HEK293T (cell line): ENCODE data around the gene CD33.
"Not testable (repeated sequence)": the region's sequence is repeated elsewhere in the genome, so short reads cannot be mapped to it uniquely, and the experiment has no call there.

Experiments
- CTCF ChIA-PET: fragments of 350-600 bp; formaldehyde crosslinking; extraction: SDS; loops from one replicate; lab custom pipeline; 2021; ENCODE audit warnings: antibody characterized with exemption, inconsistent platforms; lab: Yijun Ruan, JAX
- POLR2A ChIA-PET: fragments of 350-600 bp; formaldehyde crosslinking; extraction: SDS; loops from one replicate; lab custom pipeline; 2020; ENCODE audit warnings: antibody characterized with exemption, inconsistent platforms; lab: Yijun Ruan, JAX
- DNase-seq: peaks from one replicate; pipeline ENCODE4 v3.0.0; 2012; ENCODE audit warnings: mixed read lengths; ENCODE audit errors: extremely low spot score
- ARNT ChIP-seq: fragments of 450-650 bp; IDR thresholded peaks from 2 replicates; pipeline ENCODE4 v1.6.1; 2017; ENCODE audit warnings: mild to moderate bottlenecking
- BHLHE40 ChIP-seq: fragments of 450-650 bp; IDR thresholded peaks from 2 replicates; pipeline ENCODE4 v1.6.1; 2016; ENCODE audit warnings: mild to moderate bottlenecking, moderate library complexity, borderline replicate concordance
- CTBP1 ChIP-seq: fragments of 450-650 bp; IDR thresholded peaks from 2 replicates; pipeline ENCODE4 v1.6.1; 2016; ENCODE audit warnings: borderline replicate concordance
- ELF4 ChIP-seq: fragments of 450-650 bp; IDR thresholded peaks from 2 replicates; pipeline ENCODE4 v1.6.1; 2017; ENCODE audit warnings: antibody characterized with exemption
- FOXA1 ChIP-seq: fragments of 450-650 bp; IDR thresholded peaks from 2 replicates; pipeline ENCODE4 v1.6.1; 2016; ENCODE audit warnings: mild to moderate bottlenecking
- FOXK2 ChIP-seq: fragments of 450-650 bp; IDR thresholded peaks from 2 replicates; pipeline ENCODE4 v1.6.1; 2016; ENCODE audit warnings: mild to moderate bottlenecking
- FOXM1 ChIP-seq: fragments of 450-650 bp; IDR thresholded peaks from 2 replicates; pipeline ENCODE4 v1.6.1; 2017; ENCODE audit warnings: mild to moderate bottlenecking, borderline replicate concordance
- HDGF ChIP-seq: fragments of 450-650 bp; IDR thresholded peaks from 2 replicates; pipeline ENCODE4 v1.6.1; 2017; ENCODE audit warnings: antibody characterized with exemption, borderline replicate concordance
- L3MBTL2 ChIP-seq: fragments of 450-650 bp; conservative IDR thresholded peaks from 2 replicates; pipeline ENCODE4 v1.6.1; 2016; ENCODE audit warnings: mild to moderate bottlenecking
- LEF1 ChIP-seq: fragments of 450-650 bp; IDR thresholded peaks from 2 replicates; pipeline ENCODE4 v1.6.1; 2017; ENCODE audit warnings: mild to moderate bottlenecking, borderline replicate concordance
- NFRKB ChIP-seq: fragments of 450-650 bp; IDR thresholded peaks from 2 replicates; pipeline ENCODE4 v1.6.1; 2016; ENCODE audit warnings: mild to moderate bottlenecking, moderate library complexity
- SP1 ChIP-seq: fragments of 450-650 bp; IDR thresholded peaks from 2 replicates; pipeline ENCODE4 v1.6.1; 2017
- SUZ12 ChIP-seq: fragments of 450-650 bp; IDR thresholded peaks from 2 replicates; pipeline ENCODE4 v1.6.1; 2016; ENCODE audit warnings: mild to moderate bottlenecking
- TARDBP ChIP-seq: fragments of 450-650 bp; IDR thresholded peaks from 2 replicates; pipeline ENCODE4 v1.6.1; 2016
- ZNF384 ChIP-seq: fragments of 450-650 bp; IDR thresholded peaks from 2 replicates; pipeline ENCODE4 v1.6.1; 2016
- TF ChIP-seq, protein P1 (sequence below): fragments of 450-650 bp; IDR thresholded peaks from 2 replicates; pipeline ENCODE4 v1.6.1; 2016

CD33 gene

GRCh38 chr19:51203916-51204315, 21.0 kb upstream of the CD33 start:
- no peak for DNase-seq
- POLR2A ChIA-PET, result no interaction called here
- CTCF ChIA-PET, result interaction anchor here (0.6 kb wide), 1 partner anchor 94 kb away, joined by 5 read pairs; no protein-coding TSS in a partner anchor
- no peak for TF ChIP-seq LEF1
- no peak for TF ChIP-seq CTBP1
- no peak for TF ChIP-seq FOXA1
- no peak for TF ChIP-seq ZNF384
- TF ChIP-seq, protein P1, sequence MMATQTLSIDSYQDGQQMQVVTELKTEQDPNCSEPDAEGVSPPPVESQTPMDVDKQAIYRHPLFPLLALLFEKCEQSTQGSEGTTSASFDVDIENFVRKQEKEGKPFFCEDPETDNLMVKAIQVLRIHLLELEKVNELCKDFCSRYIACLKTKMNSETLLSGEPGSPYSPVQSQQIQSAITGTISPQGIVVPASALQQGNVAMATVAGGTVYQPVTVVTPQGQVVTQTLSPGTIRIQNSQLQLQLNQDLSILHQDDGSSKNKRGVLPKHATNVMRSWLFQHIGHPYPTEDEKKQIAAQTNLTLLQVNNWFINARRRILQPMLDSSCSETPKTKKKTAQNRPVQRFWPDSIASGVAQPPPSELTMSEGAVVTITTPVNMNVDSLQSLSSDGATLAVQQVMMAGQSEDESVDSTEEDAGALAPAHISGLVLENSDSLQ, result no peak
- TF ChIP-seq BHLHE40, result no peak
- TF ChIP-seq SP1, result no peak
- no peak for TF ChIP-seq NFRKB
- no peak for TF ChIP-seq ARNT
- no peak for TF ChIP-seq L3MBTL2
- TF ChIP-seq ELF4, result no peak
- TF ChIP-seq FOXK2, result no peak

DNA sequence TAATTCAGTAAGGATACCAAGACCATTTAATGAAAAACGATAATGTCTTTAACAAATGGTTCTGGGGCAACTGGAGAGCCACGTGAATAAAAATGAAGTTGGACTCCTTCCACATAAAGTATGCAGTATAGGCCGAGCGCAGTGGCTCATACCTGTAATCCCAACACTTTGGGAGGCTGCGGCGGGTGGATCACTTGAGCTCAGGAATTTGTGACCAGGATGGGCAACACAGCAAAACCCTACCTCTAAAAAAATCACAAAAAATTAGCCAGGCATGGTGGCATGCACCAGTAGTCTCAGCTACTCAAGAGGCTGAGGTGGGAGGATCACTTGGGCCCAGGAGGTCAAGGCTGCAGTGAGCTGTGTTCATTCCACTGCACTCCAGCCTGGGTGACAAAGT, 20.6 kb upstream of the CD33 start:
- CTCF ChIA-PET, result interaction anchor here (0.6 kb wide), 1 partner anchor 94 kb away, joined by 5 read pairs; no protein-coding TSS in a partner anchor
- TF ChIP-seq, protein P1, result no peak
- TF ChIP-seq L3MBTL2, result no peak
- no peak for TF ChIP-seq ARNT
- no peak for TF ChIP-seq HDGF
- TF ChIP-seq CTBP1, result no peak
- no peak for TF ChIP-seq LEF1
- no peak for TF ChIP-seq SUZ12
- TF ChIP-seq ELF4, result no peak
- no peak for TF ChIP-seq FOXM1
- TF ChIP-seq BHLHE40, result no peak
- no peak for TF ChIP-seq SP1
- TF ChIP-seq NFRKB, result no peak
- TF ChIP-seq FOXK2, result no peak
- no peak for TF ChIP-seq TARDBP
- TF ChIP-seq FOXA1, result no peak
- TF ChIP-seq ZNF384, result no peak
- DNase-seq, result no peak
- POLR2A ChIA-PET, result no interaction called here

GRCh38 chr19:51207747-51208146, 17.1 kb upstream of the CD33 start:
- no peak for DNase-seq
- POLR2A ChIA-PET, result no interaction called here

GRCh38 chr19:51210191-51210784, 14.6 kb upstream of the CD33 start:
- POLR2A ChIA-PET, result no interaction called here
- CTCF ChIA-PET, result no interaction called here
- no peak for TF ChIP-seq SUZ12
- TF ChIP-seq FOXK2, result no peak
- TF ChIP-seq, protein P1, result no peak
- no peak for TF ChIP-seq ELF4
- TF ChIP-seq L3MBTL2, result no peak
- TF ChIP-seq NFRKB, result no peak
- TF ChIP-seq FOXM1, result no peak
- no peak for TF ChIP-seq ZNF384
- TF ChIP-seq TARDBP, result no peak
- no peak for TF ChIP-seq SP1
- TF ChIP-seq ARNT, result no peak
- no peak for TF ChIP-seq FOXA1
- no peak for TF ChIP-seq LEF1
- TF ChIP-seq CTBP1, result no peak
- TF ChIP-seq HDGF, result no peak
- TF ChIP-seq BHLHE40, result no peak
- DNase-seq, result no peak

More at GRCh38 chr19:51207747-51208146, 17.1 kb upstream of the CD33 start:
- CTCF ChIA-PET, result no interaction called here
- no peak for TF ChIP-seq SP1
- TF ChIP-seq ELF4, result no peak
- no peak for TF ChIP-seq FOXA1
- TF ChIP-seq BHLHE40, result no peak
- no peak for TF ChIP-seq SUZ12
- TF ChIP-seq CTBP1, result no peak
- no peak for TF ChIP-seq HDGF
- TF ChIP-seq NFRKB, result no peak
- TF ChIP-seq LEF1, result no peak
- TF ChIP-seq FOXM1, result no peak
- TF ChIP-seq L3MBTL2, result no peak
- TF ChIP-seq TARDBP, result no peak

GRCh38 chr19:51210874-51211361, 14.0 kb upstream of the CD33 start:
- DNase-seq, POLR2A ChIA-PET, CTCF ChIA-PET: not testable (repeated sequence)

GRCh38 chr19:51211833-51212232, 13.0 kb upstream of the CD33 start:
- TF ChIP-seq CTBP1, result no peak
- DNase-seq, result no peak
- CTCF ChIA-PET, result no interaction called here
- POLR2A ChIA-PET, result no interaction called here
